CD4-positive, alpha-beta T cell treated with Interleukin-2 at 100 ng/mL for 4 hours (primary cell): ENCODE results near the gene ITIH1.

Experiments
- DNase-seq: peaks from one replicate; pipeline ENCODE4 v3.0.0-alpha.2; 2020; ENCODE audit warnings: low spot score

Gene ITIH1

DNA sequence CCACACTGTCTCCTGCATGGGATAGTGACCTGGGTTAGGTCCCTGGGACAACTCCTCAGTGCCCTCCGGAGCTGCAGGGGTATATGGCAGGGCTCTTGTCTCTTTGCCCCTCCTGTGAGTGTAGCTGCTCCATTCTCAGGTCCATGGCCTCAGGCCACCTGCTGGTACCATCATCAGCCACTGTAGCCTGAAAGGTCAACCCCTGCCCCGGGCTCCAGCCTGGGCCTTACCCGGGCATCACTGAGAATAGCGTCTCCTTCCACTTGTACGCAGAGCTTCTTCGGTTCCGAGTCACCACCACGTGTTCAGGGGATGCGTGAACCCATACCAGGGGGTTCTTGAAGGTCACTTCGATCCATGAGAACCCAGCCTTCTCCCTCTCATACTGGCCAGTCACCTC is 39.3 kb downstream of the ITIH1 start:
- no peak for DNase-seq

DNA sequence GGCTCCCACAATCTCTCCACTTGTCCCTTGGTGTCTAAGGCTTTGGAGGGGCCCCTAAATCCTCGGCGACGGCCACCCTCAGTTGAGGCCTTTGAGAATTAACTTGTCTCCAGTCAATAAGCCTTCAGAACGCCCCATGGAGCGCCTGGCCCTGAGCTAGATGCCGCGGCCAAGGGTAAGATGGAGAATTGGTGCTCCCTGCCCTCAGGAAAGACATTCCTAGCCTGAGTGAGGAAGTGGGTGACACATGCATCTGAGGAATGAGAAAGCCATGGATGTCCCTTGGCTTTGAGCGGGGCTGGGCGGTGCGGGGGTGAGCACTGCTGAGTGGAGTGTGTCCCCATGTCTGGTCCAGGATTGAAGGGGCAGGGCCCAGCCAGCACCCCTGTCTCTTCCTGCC is 39.8 kb downstream of the ITIH1 start:
- DNase-seq = no peak

DNA sequence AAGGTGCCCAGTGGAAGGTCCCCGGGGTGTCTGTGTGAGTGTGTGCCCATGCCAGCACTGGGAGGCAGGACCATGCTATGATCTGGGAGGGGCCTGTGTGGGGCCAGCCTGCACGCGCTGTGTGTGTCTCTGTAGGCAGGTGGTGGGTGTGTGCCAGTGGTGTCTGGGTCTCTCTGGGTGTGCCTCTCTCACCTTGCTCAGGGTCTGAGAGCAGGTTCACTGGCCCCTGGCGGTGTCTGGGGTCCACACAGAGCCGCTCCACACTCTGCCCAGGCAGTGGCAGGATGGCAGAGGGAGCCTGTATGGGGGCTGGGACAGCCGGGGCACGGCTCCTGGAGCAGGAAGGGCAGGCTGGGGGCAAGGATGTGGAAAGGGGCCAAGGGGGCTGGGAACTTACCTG is 40.5 kb downstream of the ITIH1 start:
- no peak for DNase-seq

GRCh38 chr3:52819936-52820335 is 42.5 kb downstream of the ITIH1 start:
- no peak for DNase-seq

- no peak for DNase-seq
Observed at GRCh38 chr3:52820736-52821135, 43.3 kb downstream of the ITIH1 start.

GRCh38 chr3:52822363-52822762 is 45.0 kb downstream of the ITIH1 start:
- no peak for DNase-seq

DNA sequence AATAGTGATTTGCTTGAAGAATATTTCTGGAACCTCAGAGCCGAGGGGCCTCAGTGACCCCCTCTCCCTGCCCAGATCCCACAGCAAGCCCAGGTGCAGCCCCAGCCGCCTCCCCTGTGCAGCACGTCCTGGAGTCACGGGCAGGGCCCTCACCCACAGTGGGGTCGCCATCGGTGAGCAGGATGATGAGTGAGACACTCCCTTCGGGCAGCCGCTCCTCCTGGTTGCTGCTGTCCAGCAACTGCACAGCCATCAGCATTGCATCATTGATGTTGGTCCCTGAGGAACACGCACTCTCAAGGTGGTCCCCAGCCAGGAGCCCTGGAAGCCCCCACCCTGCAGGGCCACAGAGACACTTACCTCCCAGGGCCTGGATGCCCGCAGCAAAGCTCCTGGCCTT is 46.6 kb downstream of the ITIH1 start:
- no peak for DNase-seq

- no peak for DNase-seq
Observed at GRCh38 chr3:52827441-52827840, 50.0 kb downstream of the ITIH1 start.

- no peak for DNase-seq
Observed at GRCh38 chr3:52827866-52828376, 50.5 kb downstream of the ITIH1 start.

DNA sequence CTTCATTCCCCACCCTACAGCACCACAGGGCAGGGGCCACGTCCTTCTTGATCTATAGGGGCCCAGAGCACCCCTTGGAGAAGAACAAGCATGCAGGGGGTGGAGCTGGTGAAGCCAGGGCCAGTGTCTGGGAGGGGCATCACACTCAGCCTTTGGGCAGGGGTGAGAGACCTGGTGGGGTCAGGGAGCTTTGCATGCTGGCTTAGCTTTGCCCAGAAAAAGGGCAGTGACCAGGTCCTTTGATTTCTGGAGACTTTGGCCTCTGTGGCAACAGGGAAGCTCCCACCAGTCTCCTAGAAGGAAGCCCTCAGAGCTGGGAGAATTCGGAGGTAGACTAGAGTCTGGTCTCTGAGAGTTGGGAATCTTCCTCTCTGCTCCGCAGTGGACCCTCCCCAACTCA is 52.1 kb downstream of the ITIH1 start:
- no peak for DNase-seq

- no peak for DNase-seq
Observed at GRCh38 chr3:52829906-52830463, 52.6 kb downstream of the ITIH1 start.

GRCh38 chr3:52830535-52831258 is 53.3 kb downstream of the ITIH1 start, which contains the start of gene ITIH4:
TSS of gene ITIH4 (minus strand) at chr3:52830672. CDS start at chr3:52830642, 30 bp downstream.
- DNase-seq = no peak

DNA sequence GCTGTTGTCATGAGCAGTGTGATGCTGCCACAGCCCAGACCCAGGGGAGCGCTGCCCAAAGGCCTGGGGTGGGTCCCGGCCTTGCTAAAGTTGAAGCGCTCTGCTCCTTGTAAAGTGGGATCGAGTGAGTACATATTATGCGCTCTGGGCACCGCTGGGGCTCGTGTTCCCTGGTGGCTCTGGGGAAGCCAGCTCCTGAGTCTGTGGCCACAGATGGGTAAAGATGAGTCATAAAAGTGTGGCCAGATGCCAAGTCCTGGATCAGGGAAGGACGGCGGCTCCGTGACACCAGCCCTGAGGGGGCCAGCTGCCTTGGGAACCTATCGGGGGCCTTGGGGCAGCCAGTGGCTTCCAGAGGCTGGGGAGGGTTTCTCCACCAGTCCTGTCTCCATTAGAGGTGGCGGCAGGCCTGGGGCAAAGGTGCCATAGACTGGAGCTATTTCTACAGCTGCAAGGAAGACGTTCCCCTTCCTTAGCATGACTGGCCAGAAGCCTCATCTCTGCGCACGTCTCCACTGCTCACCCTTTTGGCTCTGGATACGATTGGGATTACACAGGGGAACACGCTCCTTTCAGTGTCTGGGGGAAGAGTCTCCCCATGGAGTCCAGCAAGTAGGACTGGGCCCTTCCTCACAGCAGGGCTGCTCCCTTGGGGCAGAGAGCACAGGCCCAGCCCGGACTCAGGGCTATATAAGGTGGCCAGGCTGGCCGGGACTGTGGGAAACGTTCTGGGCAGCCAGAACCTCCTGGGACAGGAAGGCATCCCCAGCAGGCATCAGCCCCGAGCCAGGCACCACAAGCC is 54.3 kb downstream of the ITIH1 start:
- no peak for DNase-seq

DNA sequence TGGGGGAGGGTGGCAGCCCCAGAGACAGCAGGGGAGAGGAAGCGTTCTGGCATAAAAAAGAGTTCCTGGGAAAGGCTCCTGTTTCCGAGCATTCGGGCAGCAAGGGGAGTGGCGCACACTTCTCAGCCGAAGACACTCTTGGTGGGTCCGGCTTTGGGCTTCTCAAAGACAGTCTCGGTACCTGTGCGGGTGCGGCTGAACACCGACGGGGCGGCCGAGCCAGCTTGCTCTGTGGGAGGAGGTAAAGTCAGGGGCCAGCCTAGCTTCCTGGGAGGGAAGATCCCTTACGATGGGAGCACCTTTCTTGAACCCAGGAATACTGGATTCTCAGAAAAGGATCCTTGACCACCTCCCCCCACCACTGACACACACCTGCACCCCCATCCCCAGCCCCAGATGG is 55.8 kb downstream of the ITIH1 start:
- DNase-seq = no peak

DNA sequence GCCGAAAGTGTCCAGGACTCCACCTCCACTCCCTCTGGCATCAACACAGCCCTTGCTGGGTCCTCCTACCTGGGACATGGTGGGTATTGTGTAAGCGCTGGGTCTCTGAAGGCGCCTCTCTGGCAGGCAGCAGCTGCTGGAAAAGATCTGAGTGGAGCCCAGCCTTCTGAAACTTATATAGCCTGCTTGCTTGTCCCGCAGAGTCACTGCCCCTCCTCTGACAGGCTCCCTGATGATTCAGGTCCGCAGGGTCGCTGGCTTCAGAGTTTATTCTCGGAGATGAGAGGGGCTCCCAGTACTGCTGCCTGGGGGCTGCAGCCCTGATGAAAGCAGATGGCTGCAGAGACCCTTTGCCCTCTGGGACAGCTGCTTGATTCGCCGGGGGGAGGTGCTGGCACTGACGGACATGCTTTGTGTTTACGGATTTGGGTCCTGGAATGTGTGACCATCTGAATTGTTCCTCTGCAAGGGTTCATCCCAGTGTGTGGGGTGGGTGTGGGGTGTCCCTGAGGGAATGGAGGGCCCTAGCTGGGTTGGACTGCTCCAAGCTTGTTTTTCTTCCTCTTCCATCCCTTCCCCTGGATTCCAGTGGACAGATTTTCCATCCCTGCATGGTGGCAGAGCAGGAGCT is 57.6 kb downstream of the ITIH1 start, which contains the start of gene MUSTN1:
Gene MUSTN1, minus strand, starts transcription at position 149 of the 631 bp plus-strand sequence. Its CDS starts 71 bp downstream, at position 78.
- DNase-seq = no peak

GRCh38 chr3:52835766-52836470 is 58.5 kb downstream of the ITIH1 start:
- no peak for DNase-seq

GRCh38 chr3:52836471-52836845 is 59.1 kb downstream of the ITIH1 start:
- no peak for DNase-seq

- DNase-seq = no peak
Observed at GRCh38 chr3:52836986-52837385, 59.6 kb downstream of the ITIH1 start.

GRCh38 chr3:52838561-52839267 is 61.3 kb downstream of the ITIH1 start:
- peak; percentile 11 for DNase-seq

DNA sequence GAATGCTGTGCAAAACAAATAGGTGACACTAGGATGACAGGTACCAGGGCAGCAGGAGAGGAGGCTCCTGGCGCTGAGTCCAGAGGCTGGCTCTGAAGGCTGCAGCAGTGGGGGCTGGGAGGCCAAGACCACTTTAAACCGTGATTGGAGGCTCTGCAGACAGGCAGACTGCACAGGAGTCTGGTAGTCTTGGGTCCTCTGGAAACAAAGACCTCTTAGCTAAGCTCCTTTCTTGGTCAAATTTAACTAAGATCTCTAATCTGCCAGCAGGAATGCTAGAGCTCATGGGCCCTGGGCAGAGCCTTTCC is 61.8 kb downstream of the ITIH1 start:
- no peak for DNase-seq

GRCh38 chr3:52839892-52840545 is 62.6 kb downstream of the ITIH1 start:
- DNase-seq = no peak
